NT2/D1 (cell line): ENCODE data around the gene ARHGAP20.

Experiments used
- SUZ12 ChIP-seq: IDR thresholded peaks from 2 replicates; pipeline ENCODE4 v1.6.1; 2011; ENCODE audit not compliant: insufficient read length, insufficient read depth; ENCODE audit errors: extremely low read depth
- YY1 ChIP-seq: IDR thresholded peaks from 2 replicates; pipeline ENCODE4 v1.6.1; 2011; ENCODE audit not compliant: insufficient read length, insufficient read depth
- ZNF274 ChIP-seq: IDR thresholded peaks from 2 replicates; pipeline ENCODE4 v1.6.1; 2011; ENCODE audit warnings: mild to moderate bottlenecking, low read depth, low read length

- TF ChIP-seq ZNF274 (no peak), YY1 (no peak), SUZ12 (no peak)
These were observed 16.6 kb upstream of the ARHGAP20 start for GRCh38 chr11:110728883-110729282.
